ENCODE data around the gene COL5A1. TPM values are rescaled to one million over a fixed set of nuclear protein-coding genes. Genes with fewer than 3 reads are reported as not detected.

COL5A1 gene
- total RNA-seq, 1 experiment from 2014 or later = 9.5 TPM

GRCh38 chr9:134838651-134839454 lies 197.2 kb downstream of the COL5A1 start:
- TF ChIP-seq, protein P1, sequence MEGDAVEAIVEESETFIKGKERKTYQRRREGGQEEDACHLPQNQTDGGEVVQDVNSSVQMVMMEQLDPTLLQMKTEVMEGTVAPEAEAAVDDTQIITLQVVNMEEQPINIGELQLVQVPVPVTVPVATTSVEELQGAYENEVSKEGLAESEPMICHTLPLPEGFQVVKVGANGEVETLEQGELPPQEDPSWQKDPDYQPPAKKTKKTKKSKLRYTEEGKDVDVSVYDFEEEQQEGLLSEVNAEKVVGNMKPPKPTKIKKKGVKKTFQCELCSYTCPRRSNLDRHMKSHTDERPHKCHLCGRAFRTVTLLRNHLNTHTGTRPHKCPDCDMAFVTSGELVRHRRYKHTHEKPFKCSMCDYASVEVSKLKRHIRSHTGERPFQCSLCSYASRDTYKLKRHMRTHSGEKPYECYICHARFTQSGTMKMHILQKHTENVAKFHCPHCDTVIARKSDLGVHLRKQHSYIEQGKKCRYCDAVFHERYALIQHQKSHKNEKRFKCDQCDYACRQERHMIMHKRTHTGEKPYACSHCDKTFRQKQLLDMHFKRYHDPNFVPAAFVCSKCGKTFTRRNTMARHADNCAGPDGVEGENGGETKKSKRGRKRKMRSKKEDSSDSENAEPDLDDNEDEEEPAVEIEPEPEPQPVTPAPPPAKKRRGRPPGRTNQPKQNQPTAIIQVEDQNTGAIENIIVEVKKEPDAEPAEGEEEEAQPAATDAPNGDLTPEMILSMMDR (conservative IDR thresholded peaks at IDR 0.05) = no peak
- Mint-ChIP-seq H3K27ac (no peak overlapping the region), H3K4me3 (no peak overlapping the region), H3K9me3 (no peaks in the 10 kb centered on the region), H3K27me3 (ENCODE audit: low read depth) (no peaks in the 10 kb centered on the region), H3K36me3 (ENCODE audit: insufficient read depth in 1 of 3, low read depth in 3 of 3) (no peaks in the 10 kb centered on the region; a peak in 1 of 7 replicates), H3K4me1 (peaks cover 0 to 4% of the 10 kb centered on the region in 2 experiments; a peak in 1 of 4 replicates)
- Histone ChIP-seq H4K8ac (replicated peaks; ENCODE audit: insufficient read length, low read depth, low read length) (no peak overlapping the region), H3K18ac (ENCODE audit: insufficient read length, low read depth, low read length) (no peak overlapping the region), H4K20me1 (ENCODE audit: control insufficient read depth, insufficient read depth, insufficient read length) (no peaks in the 10 kb centered on the region), H3K27ac (ENCODE audit: insufficient read length, low read depth, low read length) (no peak overlapping the region), H2BK20ac (ENCODE audit: low read depth, low read length, poor library complexity, severe bottlenecking) (no peak overlapping the region), H3K4me2 (ENCODE audit: insufficient read depth, insufficient read length, low read length) (no peak overlapping the region), H3K79me2 (ENCODE audit: insufficient read depth, low read length) (no peaks in the 10 kb centered on the region), H3T11ph (ENCODE audit: low read length) (no peak overlapping the region), H3K9me3 (ENCODE audit: control insufficient read depth, low read depth, low read length) (no peaks in the 10 kb centered on the region), H3K4me1 (ENCODE audit: insufficient read depth, low read length) (no peaks in the 10 kb centered on the region), H3K27me3 (ENCODE audit: insufficient read depth, low read length) (no peaks in the 10 kb centered on the region), H2BK15ac (ENCODE audit: low read depth, low read length) (no peak overlapping the region), H2BK5ac (ENCODE audit: insufficient read length, low read length) (no peak overlapping the region), H2AK5ac (ENCODE audit: insufficient read length, low read length) (no peak overlapping the region), H2BK12ac (ENCODE audit: insufficient read length, low read depth, low read length) (no peak overlapping the region), H3K4ac (ENCODE audit: low read depth, low read length) (no peak overlapping the region), H4K5ac (ENCODE audit: insufficient read length, low read depth, low read length) (no peak overlapping the region), H3K14ac (ENCODE audit: insufficient read depth, low read length) (no peak overlapping the region; the same call in 1 of the 2 replicates), H3K79me1 (ENCODE audit: insufficient read depth, low read depth, low read length, poor library complexity, severe bottlenecking) (no peaks in the 10 kb centered on the region), H4K91ac (ENCODE audit: insufficient read length, low read depth, low read length) (no peak overlapping the region), H2AFZ (ENCODE audit: low read length) (no peak overlapping the region), H3K56ac (ENCODE audit: insufficient read length, low read depth, low read length) (no peak overlapping the region), H3K9ac (ENCODE audit: extremely low read depth, insufficient read length, low read length) (no peak overlapping the region), H2BK120ac (ENCODE audit: low read depth, low read length, poor library complexity, severe bottlenecking) (no peak overlapping the region), H3K23ac (ENCODE audit: insufficient read length, low read depth, low read length) (no peak overlapping the region), H3K23me2 (ENCODE audit: insufficient read length, low read depth, low read length, poor library complexity, severe bottlenecking) (no peaks in the 10 kb centered on the region)
- DNase-seq = no peak
- WGBS (ENCODE audit: extremely low coverage, insufficient read length, low lambda C conversion rate) = no CpG with 5 or more reads among the region's 34 CpGs
